ENCODE measurements around the gene GLI2.

GLI2 gene

DNA sequence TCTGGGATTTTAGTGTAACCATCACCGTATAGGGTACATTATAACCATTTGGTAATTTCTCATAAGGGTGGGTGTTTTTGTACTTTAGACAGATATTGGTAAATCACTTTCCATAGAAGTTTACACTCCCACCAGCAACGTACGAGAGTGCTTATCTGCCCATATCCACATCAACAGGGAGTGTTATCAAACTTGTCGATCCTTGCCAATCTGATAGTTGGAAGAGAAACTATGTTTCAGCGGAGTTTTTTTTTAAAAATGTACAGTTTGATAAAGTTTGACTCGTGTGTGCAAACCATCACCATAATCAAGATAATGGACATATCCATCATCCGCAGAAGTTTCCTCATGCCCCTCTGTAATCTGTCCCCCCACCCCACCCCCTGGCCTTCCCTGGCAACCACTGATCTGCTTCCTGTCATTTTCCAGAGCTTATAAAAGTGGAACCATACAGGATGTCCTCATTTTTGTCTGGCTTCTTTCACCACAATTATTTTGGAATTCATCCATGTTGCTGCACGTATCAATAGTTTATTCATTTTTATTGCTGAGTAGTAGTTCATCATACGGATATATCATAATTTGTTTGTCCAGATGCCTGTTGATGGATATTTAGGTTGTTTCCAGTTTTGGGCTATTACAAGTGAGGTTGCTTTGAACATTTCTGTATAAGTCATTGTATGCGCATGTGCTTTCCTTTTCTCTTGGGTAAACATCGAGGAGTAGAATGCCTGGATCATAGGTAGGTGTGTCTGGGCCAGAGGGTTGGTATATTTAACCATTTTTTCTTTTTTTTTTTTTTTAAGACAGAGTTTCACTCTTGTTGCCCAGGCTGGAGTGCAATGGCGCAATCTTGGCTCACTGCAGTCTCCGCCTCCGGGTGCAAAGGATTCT lies 18.6 kb downstream of the GLI2 start:
- no peak for DNase-seq (ENCODE audit: low read depth)
- no peak for TF ChIP-seq CTCF (conservative IDR thresholded peaks at IDR 0.05; ENCODE audit: low read length)
- no peak overlapping the region for H3K4me3 ChIP-seq (ENCODE audit: low read length)

- H3K4me3 ChIP-seq (ENCODE audit: low read length): peak overlapping the region; percentile 20
- no peak for TF ChIP-seq CTCF (conservative IDR thresholded peaks at IDR 0.05; ENCODE audit: low read length)
- DNase-seq (ENCODE audit: low read depth): peak; percentile 86
Measured at GRCh38 chr2:120758181-120759144, 22.8 kb downstream of the GLI2 start.

DNA sequence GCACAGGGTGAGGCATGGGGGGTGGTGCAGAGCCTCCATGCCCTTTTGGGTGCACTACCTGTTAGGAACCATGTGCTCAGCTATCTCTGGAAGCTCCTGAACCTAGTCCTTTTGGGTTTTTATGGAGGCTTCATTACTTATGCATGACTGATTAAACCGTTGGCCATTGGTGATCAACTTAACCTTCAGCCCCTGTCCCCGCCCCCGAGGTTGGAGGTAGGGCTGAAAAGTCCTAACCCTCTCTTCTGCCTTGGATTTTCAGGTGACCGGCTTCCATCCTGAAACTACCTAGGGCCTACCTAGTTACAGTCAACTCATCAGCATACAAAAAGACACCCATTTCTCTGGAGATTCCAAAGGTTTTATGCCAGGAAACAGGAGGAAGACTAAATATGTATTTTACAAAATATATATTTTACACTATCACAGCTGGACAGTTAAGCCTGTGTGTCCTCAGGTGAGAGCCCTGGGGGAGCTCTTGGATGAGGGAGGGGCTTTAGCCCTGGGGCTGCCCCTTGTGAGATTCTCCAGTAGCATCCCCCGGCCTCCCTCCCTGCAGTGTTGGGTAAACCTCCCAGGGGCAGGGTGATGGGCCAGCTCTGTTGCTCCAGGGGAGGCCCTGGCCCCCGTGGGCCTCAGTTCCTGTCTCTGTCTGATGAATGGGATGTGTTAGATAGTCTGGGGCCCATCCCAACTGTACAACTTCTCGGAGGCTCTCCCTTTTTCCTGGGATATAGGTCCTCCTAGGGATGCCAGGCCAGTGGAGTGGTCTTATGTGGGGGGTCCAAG lies 24.1 kb downstream of the GLI2 start:
- no peak overlapping the region for H3K4me3 ChIP-seq (ENCODE audit: low read length)
- TF ChIP-seq CTCF (conservative IDR thresholded peaks at IDR 0.05; ENCODE audit: low read length): no peak
- DNase-seq (ENCODE audit: low read depth): no peak

DNA sequence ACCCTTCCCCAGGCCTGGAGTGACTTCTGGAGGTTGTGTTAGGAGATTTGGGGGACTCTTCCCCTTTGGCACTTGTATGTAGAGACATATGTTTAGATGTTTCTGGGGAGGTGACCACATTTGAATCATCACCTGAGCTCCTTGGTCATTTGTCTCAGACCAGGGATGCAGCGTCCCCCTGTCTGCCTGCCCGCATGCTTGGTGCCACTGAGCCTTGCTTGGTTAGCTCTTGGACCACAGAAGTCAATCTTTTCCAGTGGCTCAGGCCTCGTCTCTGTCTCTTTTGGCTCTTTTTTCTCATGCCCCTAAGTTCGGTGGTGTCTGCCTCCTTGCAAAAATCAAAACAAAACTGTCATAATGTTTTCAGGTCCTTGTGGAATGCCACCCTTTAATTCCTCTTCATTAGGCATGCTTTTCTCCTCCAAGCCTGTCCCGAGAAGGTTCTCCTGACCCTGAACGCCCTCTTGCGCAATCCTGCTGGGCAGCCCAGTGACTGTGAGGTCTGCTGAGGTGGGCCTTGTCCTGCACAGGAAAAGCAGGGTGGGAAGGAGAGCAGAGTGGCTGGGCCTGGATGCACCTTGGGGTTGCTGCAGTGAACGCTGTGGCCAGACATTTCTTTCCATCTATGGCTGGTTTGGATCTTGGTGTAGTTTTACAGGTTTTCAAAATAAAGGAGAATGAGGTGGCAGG lies 24.9 kb downstream of the GLI2 start:
- no peak for DNase-seq (ENCODE audit: low read depth)
- H3K4me3 ChIP-seq (ENCODE audit: low read length): no peak overlapping the region
- TF ChIP-seq CTCF (conservative IDR thresholded peaks at IDR 0.05; ENCODE audit: low read length): no peak

GRCh38 chr2:120761164-120761861 lies 25.6 kb downstream of the GLI2 start:
- TF ChIP-seq CTCF (conservative IDR thresholded peaks at IDR 0.05; ENCODE audit: low read length): no peak
- no peak for DNase-seq (ENCODE audit: low read depth)
- H3K4me3 ChIP-seq (ENCODE audit: low read length): no peak overlapping the region

DNA sequence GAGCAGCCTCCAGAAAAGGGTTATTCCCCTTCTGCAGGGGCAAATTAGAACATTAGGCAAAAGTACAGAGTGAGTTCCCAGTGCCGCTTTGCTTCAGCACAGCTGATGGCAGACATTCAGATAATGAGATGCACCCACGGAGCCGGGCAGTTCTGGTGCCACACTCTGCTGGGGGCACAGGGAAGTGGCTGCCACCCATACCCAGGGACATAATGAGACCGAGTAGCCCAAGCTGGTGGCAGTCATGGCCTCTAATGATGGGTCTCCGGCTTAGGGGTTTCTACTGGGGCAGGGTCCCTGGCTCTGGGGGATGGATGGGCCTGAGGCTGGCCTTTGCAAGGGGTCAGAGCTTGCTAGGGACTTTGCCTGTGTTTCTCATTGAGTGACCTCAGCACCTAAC lies 26.2 kb downstream of the GLI2 start:
- no peak for DNase-seq (ENCODE audit: low read depth)

More for the DNA sequence above, 26.2 kb downstream of the GLI2 start:
- no peak for TF ChIP-seq CTCF (conservative IDR thresholded peaks at IDR 0.05; ENCODE audit: low read length)
- no peak overlapping the region for H3K4me3 ChIP-seq (ENCODE audit: low read length)
